ENCODE data around the gene ESYT2.

GRCh38 chr7:158831738-158832091 lies 2.4 kb upstream of the ESYT2 start:
- TF ChIP-seq CEBPB (IDR thresholded peaks at IDR 0.05; ENCODE audit: low read depth, low read length) (no peak), CTCF (conservative IDR thresholded peaks at IDR 0.05; ENCODE audit: low read depth, low read length) (no peak), ELK1 (IDR thresholded peaks at IDR 0.05; ENCODE audit: borderline replicate concordance, low read depth, low read length) (no peak), RAD21 (IDR thresholded peaks at IDR 0.05; ENCODE audit: low read length) (no peak), POLR2A (IDR thresholded peaks at IDR 0.05; ENCODE audit: low read depth, low read length) (no peak), MAFK (IDR thresholded peaks at IDR 0.05; ENCODE audit: low read depth, low read length) (no peak), MXI1 (IDR thresholded peaks at IDR 0.05; ENCODE audit: borderline replicate concordance, low read depth, low read length) (no peak), CHD1 (IDR thresholded peaks at IDR 0.05; ENCODE audit: low read depth, low read length) (no peak), RFX5 (IDR thresholded peaks at IDR 0.05; ENCODE audit: low read depth, low read length) (no peak), MAZ (IDR thresholded peaks at IDR 0.05; ENCODE audit: borderline replicate concordance, low read depth, low read length) (no peak), RCOR1 (IDR thresholded peaks at IDR 0.05; ENCODE audit: insufficient replicate concordance, low read length) (no peak), SMC3 (IDR thresholded peaks at IDR 0.05; ENCODE audit: low read depth, low read length) (no peak)
- TF ChIP-seq, protein P1, sequence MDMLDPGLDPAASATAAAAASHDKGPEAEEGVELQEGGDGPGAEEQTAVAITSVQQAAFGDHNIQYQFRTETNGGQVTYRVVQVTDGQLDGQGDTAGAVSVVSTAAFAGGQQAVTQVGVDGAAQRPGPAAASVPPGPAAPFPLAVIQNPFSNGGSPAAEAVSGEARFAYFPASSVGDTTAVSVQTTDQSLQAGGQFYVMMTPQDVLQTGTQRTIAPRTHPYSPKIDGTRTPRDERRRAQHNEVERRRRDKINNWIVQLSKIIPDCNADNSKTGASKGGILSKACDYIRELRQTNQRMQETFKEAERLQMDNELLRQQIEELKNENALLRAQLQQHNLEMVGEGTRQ (IDR thresholded peaks at IDR 0.05; ENCODE audit: low read depth, low read length) = no peak
